Fibroblast of lung (primary cell): ENCODE results near the gene DPYD.

Source experiments
- EZH2 ChIP-seq: IDR thresholded peaks from 2 replicates; pipeline ENCODE4 v1.5.1; 2012; ENCODE audit warnings: low read length, control low read depth, mild to moderate bottlenecking; ENCODE audit errors: missing control alignments
- TF ChIP-seq, protein P1 (sequence below), 2 donors: IDR thresholded peaks in 1 of 2; conservative IDR thresholded peaks in 1 of 2; 1 replicate in 1 of 2; 2 replicates in 1 of 2; pipeline ENCODE4 v1.5.1; 2011 to 2012; ENCODE audit warnings: low read length in 2 of 2, control low read depth in 1 of 2, inconsistent platforms in 1 of 2, low read depth in 1 of 2, mild to moderate bottlenecking in 1 of 2

- TF ChIP-seq, protein P1, sequence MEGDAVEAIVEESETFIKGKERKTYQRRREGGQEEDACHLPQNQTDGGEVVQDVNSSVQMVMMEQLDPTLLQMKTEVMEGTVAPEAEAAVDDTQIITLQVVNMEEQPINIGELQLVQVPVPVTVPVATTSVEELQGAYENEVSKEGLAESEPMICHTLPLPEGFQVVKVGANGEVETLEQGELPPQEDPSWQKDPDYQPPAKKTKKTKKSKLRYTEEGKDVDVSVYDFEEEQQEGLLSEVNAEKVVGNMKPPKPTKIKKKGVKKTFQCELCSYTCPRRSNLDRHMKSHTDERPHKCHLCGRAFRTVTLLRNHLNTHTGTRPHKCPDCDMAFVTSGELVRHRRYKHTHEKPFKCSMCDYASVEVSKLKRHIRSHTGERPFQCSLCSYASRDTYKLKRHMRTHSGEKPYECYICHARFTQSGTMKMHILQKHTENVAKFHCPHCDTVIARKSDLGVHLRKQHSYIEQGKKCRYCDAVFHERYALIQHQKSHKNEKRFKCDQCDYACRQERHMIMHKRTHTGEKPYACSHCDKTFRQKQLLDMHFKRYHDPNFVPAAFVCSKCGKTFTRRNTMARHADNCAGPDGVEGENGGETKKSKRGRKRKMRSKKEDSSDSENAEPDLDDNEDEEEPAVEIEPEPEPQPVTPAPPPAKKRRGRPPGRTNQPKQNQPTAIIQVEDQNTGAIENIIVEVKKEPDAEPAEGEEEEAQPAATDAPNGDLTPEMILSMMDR (conservative IDR thresholded peaks at IDR 0.05 in 1 of 2, IDR thresholded peaks at IDR 0.05 in 1 of 2; ENCODE audit: low read depth in 1 of 2, low read length in 2 of 2), result no peak
- no peak for TF ChIP-seq EZH2
These were observed 414.5 kb downstream of the DPYD start for GRCh38 chr1:97506368-97506767.
